HFFc6 (cell line): ENCODE measurements around the gene EPAS1. TPM values are rescaled to one million over a fixed set of nuclear protein-coding genes. Genes with fewer than 3 reads are reported as not detected.

Experiments used
- DNase-seq: peaks from one replicate; pipeline ENCODE4 v3.0.0-alpha.2; 2018
- H3K27ac Mint-ChIP-seq: 2 replicates; pipeline ENCODE4 v1.8.0; 2020; ENCODE audit warnings: mild to moderate bottlenecking, mixed read lengths
- H3K27me3 Mint-ChIP-seq: 2 replicates; pipeline ENCODE4 v1.8.0; 2021; ENCODE audit warnings: mild to moderate bottlenecking, moderate library complexity, mixed read lengths; ENCODE audit not compliant: insufficient read depth
- H3K36me3 Mint-ChIP-seq: 2 replicates; pipeline ENCODE4 v1.8.0; 2021; ENCODE audit warnings: low read depth, mixed read lengths
- H3K4me1 Mint-ChIP-seq: 2 replicates; pipeline ENCODE4 v1.8.0; 2020; ENCODE audit warnings: low read depth, mixed read lengths
- H3K4me3 Mint-ChIP-seq: 2 replicates; pipeline ENCODE4 v1.8.0; 2020; ENCODE audit warnings: mild to moderate bottlenecking, moderate library complexity, mixed read lengths
- H3K9me3 Mint-ChIP-seq: 2 replicates; pipeline ENCODE4 v1.8.0; 2020; ENCODE audit warnings: mild to moderate bottlenecking, mixed read lengths
- CTCF ChIP-seq: fragments of 200-600 bp; sonication (generic); IDR thresholded peaks from 2 replicates; pipeline ENCODE4 v1.5.0; 2021; ENCODE audit warnings: antibody characterized with exemption, mild to moderate bottlenecking
- total RNA-seq, 6 experiments: library from RNA; stranded (reverse); fragmentation: NEBNext Ultra II Directional; extraction: Animal tissue kit (Norgen Biotek cat#: 25700); gene quantifications; 2 replicates in 1 of 6; 3 replicates in 5 of 6; pipeline ENCODE4 v1.2.3, GENCODE V29; 2021

Gene EPAS1
- total RNA-seq, 6 experiments from 2014 or later = 93.5 to 115 (median 101) TPM

DNA sequence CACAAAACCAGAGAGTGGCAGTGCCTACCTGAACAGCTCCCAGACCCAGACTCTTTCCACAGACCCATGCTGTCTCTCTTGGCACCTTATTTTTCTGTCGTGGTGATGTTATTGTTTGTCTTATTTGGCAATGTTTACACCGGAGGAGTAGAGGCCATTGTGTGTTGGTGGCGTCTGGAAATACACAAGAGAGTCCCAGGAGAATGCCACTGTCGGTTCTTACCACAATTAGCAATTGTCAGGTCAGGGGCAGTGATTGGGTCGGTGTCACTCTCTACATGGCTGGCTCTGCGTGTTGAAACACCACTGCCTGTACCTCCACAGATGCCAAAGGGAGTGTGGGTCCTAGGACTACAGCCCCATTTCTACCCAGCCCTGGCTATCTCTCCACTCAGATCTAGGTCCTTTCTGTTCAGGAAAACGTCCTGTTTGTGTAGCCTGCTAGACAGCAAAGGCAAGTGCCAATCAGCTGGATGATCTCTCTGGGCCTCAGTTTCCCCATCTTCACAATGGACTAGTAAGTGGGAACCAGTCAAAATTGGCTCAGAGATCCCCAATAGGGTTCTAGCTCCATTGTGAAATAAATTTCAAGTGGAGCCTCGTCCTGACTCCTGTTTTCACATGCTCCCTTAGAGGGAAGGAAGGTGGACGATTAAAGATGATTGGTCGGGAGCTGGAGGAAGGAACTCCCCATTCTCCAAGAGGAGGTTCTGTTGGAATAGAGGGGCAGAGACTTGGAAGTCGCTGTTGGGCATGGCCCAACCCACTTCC lies 17.0 kb downstream of the EPAS1 start:
- Mint-ChIP-seq H3K9me3 (0 out of 2 replicates have a peak, but pooled peaks cover 6% of the 10 kb centered on the region), H3K4me3 (peak overlapping the region; percentile 81; the same call in 1 of the 2 replicates), H3K27ac (peak overlapping the region; percentile 96), H3K4me1 (peaks cover 87% of the 10 kb centered on the region), H3K36me3 (peaks cover 17% of the 10 kb centered on the region), H3K27me3 (no peaks in the 10 kb centered on the region; the same call in 1 of the 2 replicates)
- no peak for DNase-seq
- no peak for TF ChIP-seq CTCF

DNA sequence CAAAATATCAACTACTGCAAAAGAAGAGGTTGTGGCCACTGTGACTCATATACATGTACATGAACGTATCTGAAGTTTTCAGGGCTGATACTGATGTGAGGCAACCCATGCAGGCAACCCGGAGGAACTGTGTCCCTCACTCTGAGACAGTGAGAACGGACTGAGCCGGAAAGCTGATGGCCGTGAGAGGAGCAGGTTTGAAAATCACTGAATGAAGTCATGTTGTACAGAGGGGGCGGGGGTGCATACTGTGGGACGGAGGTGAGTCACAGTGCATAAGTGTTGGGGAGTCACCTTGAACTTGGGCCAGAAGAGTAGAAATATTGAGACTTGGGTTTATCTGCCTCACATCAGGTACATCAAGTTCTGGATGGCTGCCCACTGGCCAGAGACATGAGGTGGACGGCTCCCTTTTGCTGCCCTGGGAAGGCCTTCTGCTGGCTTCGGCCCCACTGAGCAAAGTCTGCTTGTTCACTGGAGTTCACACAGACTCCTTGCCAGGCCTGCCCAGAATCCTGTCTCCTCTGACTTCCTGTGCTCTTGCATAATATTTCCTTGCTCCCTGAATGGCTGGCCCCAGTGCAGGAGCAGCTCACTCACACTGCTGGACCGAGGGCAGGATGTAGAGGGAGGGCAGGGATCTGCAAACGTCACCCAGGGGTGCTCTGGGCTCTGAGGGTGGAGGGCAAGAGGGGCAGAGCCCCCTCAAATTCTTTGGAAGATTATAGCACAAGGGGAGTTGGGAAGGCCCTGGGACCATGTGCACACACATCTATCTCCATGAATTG lies 18.1 kb downstream of the EPAS1 start:
- Mint-ChIP-seq H3K27ac (peak overlapping the region; percentile 96), H3K9me3 (0 out of 2 replicates have a peak, but pooled peaks cover 6% of the 10 kb centered on the region), H3K27me3 (no peaks in the 10 kb centered on the region; the same call in 1 of the 2 replicates), H3K4me3 (peak overlapping the region; percentile 81), H3K4me1 (peaks cover 87% of the 10 kb centered on the region), H3K36me3 (peaks cover 17% of the 10 kb centered on the region)
- TF ChIP-seq CTCF = no peak
- peak; percentile 96 for DNase-seq

DNA sequence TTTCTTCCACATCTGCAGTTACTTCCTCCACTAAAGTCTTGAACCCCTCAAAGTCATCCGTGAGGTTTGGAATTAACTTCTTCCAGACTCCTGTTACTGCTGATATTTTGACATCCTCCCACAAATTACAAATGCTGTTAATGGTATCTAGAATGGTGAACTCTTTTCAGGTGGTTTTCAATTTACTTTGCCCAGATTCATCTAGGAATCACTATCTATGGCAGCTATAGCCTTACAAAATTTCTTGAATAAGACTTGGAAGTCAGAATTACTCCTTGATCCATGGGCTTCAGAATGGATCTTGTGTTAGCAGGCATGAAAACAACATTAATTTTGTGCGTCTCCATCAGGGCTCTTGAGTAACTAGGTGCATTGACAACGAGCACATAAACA lies 19.9 kb downstream of the EPAS1 start:
- H3K27ac Mint-ChIP-seq = peak overlapping the region; percentile 96
- H3K36me3 Mint-ChIP-seq = peaks cover 12% of the 10 kb centered on the region
- no peak for DNase-seq
- H3K4me3 Mint-ChIP-seq = peak overlapping the region; percentile 81; the same call in 1 of the 2 replicates
- 0 out of 2 replicates have a peak, but pooled peaks cover 6% of the 10 kb centered on the region for H3K9me3 Mint-ChIP-seq
- no peaks in the 10 kb centered on the region; the same call in 1 of the 2 replicates for H3K27me3 Mint-ChIP-seq
- no peak for TF ChIP-seq CTCF
- peaks cover 76% of the 10 kb centered on the region for H3K4me1 Mint-ChIP-seq

GRCh38 chr2:46318579-46319460 lies 21.6 kb downstream of the EPAS1 start:
- Mint-ChIP-seq H3K4me3 (no peak overlapping the region), H3K4me1 (peaks cover 77% of the 10 kb centered on the region), H3K9me3 (0 out of 2 replicates have a peak, but pooled peaks cover 6% of the 10 kb centered on the region), H3K36me3 (peaks cover 12% of the 10 kb centered on the region), H3K27ac (no peak overlapping the region), H3K27me3 (no peaks in the 10 kb centered on the region; the same call in 1 of the 2 replicates)
- no peak for TF ChIP-seq CTCF
- no peak for DNase-seq

DNA sequence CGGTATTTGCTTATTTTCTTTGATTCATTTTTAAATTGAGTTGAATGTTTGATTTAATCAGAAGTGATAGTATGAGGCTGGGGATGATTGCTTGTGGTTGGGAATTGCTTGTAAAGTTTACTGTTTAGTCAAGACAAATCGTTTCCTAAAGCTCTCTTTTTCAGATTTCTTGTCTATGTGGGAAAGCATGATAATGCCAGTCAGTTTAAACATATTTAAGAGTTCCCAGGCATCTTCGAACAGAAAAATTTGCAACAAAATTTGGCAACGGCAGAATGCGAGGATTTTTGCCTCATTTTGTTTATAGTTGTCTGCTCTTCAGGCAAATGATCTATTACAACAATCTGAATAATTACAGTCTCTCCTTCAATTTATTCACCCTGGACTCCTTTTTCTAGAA lies 22.5 kb downstream of the EPAS1 start:
- H3K27me3 Mint-ChIP-seq = no peaks in the 10 kb centered on the region; the same call in 1 of the 2 replicates
- peaks cover 77% of the 10 kb centered on the region for H3K4me1 Mint-ChIP-seq
- H3K9me3 Mint-ChIP-seq = 0 out of 2 replicates have a peak, but pooled peaks cover 6% of the 10 kb centered on the region
- TF ChIP-seq CTCF = no peak
- peak overlapping the region; percentile 4; the same call in 1 of the 2 replicates for H3K4me3 Mint-ChIP-seq
- peak overlapping the region; percentile 24; the same call in 1 of the 2 replicates for H3K27ac Mint-ChIP-seq
- no peak for DNase-seq
- H3K36me3 Mint-ChIP-seq = peaks cover 12% of the 10 kb centered on the region
